HG02973 (cell line): ENCODE data around the gene LCE3E.
"Not testable (repeated sequence)": the region's sequence is repeated elsewhere in the genome, so short reads cannot be mapped to it uniquely, and the experiment has no call there.

ENCODE experiments used
- ATAC-seq: cut with Tn5 transposase; IDR thresholded peaks from one replicate; pipeline ENCODE4 v1.9.1; 2021; ENCODE audit warnings: moderate library complexity; ENCODE audit not compliant: unreplicated experiment

Gene LCE3E, protein sequence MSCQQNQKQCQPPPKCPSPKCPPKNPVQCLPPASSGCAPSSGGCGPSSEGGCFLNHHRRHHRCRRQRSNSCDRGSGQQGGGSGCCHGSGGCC

DNA sequence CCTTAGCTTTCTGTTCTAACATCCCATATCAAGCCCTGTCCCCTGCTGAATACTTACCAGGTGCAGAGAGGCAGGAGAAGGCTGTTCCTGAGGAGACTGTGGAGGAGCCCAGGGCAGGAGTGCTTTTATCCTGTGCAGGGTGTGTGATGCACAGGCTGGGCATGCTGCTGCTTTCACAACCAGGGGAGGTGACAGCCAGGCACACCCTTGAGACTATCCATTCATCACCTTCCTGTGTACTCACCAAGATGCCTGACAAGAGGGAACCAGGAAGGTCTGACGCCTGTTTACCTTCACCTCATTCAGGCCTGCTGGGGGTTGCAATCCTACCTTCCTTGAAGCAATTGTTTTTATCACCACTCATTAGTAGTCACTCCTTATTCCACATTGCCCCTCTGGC is at the start of gene LCE3E:
Gene LCE3E, minus strand, starts transcription at position 100 of the 400 bp plus-strand sequence. CDS start 572 bp downstream, outside the sequence.
- ATAC-seq: no peak

DNA sequence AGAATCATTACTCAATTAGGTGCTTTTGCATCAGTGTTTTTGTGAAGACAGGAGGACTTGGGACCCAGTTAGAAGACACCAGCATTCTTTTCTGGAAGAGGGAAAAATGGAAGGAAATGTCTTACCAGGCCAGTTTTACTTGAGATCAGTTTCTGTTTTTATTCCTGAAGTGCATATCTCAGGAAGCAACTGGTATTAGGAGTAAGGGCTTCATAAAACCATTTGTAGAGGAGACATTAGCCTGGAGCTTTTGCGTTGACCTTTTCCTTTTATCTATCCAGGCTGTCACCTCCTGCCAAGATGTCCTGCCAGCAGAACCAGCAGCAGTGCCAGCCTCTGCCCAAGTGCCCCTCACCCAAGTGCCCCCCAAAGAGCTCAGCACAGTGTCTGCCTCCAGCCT is 46.9 kb upstream of the LCE3E start, which contains the start of gene LCE3B:
Gene LCE3B, plus strand, starts transcription at position 301 of the 400 bp plus-strand sequence. Its CDS starts 0 bp downstream, at position 301.
- ATAC-seq: no peak

DNA sequence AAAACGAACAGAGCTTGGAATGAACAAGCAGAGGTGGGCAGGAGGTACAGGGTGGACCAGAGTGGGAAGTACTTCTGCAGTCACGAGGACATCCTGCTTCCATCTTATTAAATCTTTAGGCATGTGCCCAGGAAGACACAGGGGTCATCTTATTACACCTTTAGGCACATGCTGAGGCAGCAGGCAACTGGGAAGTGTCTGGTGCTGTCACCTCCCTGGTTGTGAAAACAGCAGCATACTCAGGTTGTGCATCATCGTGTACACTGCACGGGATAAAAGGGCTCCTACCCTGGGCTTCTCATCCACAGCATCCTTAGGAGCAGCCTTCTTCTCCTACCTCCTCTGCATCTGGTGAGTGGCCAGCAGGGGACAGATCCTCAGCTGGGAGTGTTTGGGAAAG is 33.4 kb upstream of the LCE3E start, which contains the start of gene LCE3C:
Gene LCE3C, plus strand, starts transcription at position 301 of the 400 bp plus-strand sequence. CDS start 498 bp downstream, outside the sequence.
- ATAC-seq: no peak

DNA sequence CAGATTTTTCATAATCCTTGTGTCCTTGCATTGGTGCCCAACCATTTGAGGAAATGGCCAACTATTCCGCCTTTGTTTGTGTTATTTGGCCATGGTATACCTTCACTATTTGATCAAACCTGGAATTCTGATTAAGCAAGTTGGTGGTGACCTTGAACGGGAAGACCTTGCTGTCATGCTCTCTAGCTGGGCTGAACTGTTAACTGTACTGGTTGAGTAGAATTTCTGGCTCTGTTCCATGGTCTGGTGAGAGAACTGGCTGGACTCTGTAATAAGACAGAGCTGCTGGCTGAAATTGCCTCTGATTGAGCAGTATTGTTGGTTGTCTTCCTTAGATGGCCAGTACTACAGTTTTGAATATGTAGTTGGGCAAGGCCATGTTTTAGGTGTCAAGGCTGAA is 30.4 kb upstream of the LCE3E start:
- ATAC-seq: no peak

DNA sequence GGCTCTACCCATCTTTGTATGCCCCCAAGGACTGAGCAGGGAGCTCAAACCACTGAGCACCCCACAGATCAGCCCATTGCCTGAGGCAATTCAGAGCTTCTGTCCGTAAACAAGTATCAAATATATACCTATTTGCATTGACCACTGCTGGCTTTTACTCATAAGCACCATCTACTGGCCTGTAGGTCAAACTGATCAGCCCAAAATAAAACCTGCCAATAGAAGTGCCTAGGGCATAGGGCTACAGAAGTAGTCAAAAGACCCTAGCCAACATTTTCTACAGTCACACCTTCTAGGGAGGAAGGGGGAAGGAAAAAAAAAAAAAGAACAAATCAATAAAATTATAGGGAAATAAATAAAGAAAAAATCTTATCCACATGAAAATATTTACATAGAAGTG is 19.0 kb upstream of the LCE3E start:
- no peak for ATAC-seq

DNA sequence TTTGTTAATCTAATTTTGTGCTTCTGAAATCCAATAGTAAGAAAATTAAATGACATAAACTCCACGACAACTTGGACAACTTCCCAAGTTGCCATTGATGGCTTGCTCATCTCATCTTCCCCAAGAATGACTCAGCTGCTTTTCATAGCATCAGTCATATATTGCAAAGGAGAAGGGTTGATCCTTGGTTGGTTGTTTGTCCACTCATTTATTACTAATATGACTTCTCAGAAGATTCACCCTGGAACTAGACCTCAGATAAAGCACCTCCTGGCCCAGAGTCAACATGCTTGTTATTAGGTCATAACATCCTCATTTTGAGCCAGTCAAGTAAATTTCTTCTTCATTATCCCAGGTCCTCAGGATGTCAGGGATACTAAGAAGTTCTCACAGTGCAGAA is 16.1 kb upstream of the LCE3E start:
- ATAC-seq: no peak

DNA sequence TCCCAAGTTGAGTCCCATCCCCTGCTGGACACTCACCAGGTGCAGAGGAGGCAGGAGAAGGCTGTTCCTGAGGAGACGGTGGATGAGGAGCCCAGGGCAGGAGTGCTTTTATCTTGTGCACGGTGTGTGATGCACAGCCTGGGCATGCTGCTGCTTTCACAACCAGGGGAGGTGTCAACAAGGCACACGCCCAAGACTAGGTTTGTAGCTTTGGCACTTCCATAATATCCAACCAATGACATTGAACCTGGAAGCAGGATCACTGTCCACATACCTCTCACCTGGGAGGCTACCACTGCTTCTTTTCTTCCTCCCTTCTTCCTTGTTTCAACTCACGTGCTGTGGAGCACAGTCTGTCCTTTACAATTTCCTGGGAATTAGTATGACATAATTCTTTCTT is 13.9 kb upstream of the LCE3E start, which contains the start of gene LCE3D:
Gene LCE3D, minus strand, starts transcription at position 84 of the 400 bp plus-strand sequence. CDS start 580 bp downstream, outside the sequence.
- ATAC-seq: no peak

DNA sequence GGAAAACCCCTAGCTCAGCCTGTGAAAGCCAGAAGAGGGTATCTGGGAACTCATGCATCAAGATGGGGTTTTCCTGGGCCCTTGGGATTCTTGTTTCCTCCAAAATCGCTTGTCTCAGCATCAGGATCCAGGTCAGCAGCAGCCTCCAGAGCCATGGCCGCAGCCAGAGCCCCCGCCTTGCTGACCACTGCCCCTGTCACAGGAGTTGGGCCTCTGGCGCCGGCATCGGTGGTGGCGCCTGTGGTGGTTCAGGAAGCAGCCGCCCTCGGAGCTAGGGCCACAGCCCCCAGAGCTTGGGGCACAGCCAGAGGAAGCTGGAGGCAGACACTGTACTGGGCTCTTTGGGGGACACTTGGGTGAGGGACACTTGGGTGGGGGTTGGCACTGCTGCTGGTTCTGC is 12.9 kb upstream of the LCE3E start:
- not testable (repeated sequence) for ATAC-seq

DNA sequence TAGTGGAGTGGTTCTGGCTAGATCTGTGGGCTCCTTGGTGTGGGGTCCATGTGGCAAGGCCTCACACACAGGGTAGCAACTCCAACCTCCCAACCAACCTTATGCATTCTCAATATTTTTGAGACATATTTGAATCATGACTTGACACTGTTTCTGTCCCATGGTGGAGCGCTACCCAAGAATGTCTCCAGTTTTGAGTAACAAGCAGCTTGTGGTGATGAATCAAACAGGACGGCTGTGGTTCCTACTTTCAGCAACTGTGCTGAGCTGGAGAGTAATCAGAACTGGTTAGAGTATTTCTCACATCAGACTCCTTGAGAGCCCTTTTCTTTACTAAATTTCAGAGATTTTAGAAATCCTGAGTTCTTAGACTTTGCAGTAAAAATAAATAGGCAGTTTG is 10.6 kb upstream of the LCE3E start:
- ATAC-seq: no peak

DNA sequence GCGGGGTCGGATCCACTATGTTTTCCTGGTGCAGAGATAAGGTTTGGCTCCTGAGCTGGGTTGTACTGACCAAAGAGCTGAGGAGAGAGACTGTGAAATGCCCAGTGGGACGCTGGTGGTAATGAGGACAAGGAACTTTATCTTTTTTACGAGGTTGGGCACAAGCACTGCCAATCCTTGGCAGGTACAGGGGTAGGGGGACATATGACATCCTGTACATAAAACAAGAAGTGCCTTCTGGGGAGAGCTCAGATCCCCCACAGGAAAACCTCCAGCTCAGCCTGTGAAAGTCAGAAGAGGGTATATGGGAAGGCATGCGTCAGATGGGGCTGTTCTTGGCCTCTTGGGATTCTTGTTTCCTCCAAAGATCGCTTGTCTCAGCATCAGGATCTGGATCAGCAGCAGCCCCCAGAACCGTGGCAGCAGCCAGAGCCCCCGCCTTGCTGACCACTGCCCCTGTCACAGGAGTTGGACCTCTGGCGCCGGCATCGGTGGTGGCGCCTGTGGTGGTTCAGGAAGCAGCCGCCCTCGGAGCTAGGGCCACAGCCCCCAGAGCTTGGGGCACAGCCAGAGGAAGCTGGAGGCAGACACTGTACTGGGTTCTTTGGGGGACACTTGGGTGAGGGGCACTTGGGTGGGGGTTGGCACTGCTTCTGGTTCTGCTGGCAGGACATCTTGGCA is 905 bp downstream of the LCE3E start:
- no peak for ATAC-seq

DNA sequence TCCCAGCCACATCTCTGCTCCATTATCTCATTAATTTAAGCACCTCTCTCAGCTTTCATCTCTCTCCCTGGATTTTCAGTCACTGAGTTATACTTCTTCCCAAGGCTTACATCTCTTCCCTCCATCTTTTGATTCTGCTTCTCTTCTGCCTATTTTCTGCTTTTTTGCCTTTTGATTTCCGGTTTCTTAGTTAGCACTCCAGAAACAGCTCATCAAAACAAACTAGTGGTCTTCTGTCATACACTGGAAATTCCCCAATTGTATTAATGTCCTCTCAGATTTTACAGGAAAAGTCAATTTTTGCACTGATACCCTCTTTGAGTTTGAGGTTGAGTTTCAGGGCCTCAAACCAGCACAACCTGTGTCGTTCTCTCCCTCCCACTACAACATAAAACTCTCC is 1.5 kb downstream of the LCE3E start:
- ATAC-seq: no peak

DNA sequence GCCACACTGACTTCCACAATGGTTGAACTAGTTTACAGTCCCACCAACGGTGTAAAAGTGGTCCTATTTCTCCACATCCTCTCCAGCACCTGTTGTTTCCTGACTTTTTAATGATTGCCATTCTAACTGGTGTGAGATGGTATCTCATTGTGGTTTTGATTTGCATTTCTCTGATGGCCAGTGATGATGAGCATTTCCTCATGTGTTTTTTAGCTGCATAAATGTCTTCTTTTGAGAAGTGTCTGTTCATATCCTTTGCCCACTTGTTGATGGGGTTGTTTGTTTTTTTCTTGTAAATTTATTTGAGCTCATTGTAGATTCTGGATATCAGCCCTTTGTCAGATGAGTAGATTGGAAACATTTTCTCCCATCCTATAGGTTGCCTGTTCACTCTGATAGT is 18.2 kb downstream of the LCE3E start:
- not testable (repeated sequence) for ATAC-seq

DNA sequence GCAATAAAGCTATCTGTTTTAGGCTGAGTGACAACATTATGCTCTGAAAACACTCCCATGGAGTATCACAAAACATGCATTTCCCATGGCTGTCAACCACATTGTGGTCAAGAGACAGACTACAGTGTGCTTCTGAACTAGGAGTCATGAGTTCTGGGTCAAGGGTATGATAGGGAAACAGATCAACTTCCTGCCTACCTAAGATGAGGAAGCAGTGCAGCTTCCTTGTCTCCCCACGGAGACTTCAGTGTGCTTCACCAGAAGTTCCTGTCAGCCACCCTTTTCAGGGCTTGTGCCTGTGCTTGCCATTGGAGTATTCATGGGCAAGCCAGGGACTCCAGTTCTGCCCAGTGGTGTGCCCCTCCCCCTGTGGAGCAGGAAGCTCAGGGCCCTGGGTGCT is 19.9 kb downstream of the LCE3E start:
- no peak for ATAC-seq

DNA sequence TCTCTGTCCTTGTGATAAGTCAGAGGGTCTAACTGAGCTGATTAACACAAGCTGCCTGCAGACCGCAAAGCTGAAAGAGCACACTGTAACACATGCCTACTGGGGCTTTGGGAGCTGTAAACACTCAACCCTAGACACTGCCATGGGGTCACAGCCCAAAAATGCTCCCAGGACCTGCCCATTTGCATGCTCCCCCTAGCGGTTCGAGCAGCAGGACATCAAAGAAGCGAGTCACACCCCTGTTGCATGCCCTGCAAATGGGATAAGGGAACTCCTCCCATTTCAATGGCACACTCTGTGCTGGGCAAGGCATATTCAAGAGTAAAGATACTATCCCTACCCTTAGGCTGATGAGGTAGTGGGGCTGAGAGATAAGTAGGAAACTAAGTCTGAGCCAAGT is 22.8 kb downstream of the LCE3E start:
- ATAC-seq: no peak

DNA sequence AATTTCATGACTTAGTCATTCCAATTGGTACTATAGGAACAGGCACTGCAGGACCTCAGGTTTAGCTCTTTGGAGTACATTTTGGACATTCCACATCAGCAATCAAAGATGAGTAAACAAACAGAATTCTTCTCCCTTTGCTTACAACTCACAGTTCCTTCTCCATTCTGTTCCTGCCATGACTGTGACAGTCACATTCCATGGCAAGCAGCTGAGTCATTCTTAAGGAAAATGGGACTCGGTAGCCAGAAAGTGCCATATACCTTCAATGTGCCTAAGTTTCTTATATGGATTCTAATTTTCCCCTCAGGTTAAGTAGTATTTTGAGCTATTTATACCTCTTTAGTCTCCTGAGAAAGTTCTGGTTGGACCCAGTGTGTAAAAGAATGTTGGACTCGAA is 26.7 kb downstream of the LCE3E start:
- no peak for ATAC-seq

DNA sequence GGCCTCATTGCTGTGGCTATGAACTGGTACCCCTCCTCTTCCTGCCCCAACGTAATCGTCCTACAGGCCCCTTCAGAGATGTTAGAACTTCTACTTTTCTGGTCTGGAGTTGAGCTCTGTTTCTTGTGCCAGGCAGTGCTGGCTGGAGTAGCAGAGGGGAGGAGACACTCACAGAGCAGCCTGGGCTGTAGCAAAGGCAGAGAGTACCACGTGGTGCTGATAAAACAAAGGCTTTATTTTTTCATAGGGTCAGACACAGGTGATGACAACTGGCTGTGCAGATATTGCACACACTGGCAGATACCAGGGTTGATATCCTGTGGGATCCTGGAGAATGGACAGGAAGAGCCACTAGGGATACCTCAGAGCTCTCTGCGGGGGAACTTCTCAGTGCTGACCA is 29.1 kb downstream of the LCE3E start:
- ATAC-seq: no peak

DNA sequence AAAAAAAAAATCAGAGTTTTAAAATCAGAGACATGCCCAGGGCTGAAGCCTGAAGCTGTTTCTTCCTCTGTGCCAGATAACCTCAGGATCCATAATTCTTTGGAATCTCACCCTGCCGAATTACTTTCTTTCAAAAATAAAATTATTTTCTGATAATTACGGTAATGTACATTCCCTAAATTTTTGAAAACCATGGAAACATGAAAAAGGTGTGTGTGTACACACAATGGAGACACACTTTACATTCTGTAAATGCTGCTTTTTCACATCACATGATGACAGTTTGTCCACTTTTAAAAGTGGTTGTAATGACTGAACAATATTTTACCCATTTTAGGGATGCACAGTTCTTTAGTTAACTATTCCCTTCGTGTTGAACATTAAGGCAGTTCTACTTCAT is 30.8 kb downstream of the LCE3E start:
- no peak for ATAC-seq

DNA sequence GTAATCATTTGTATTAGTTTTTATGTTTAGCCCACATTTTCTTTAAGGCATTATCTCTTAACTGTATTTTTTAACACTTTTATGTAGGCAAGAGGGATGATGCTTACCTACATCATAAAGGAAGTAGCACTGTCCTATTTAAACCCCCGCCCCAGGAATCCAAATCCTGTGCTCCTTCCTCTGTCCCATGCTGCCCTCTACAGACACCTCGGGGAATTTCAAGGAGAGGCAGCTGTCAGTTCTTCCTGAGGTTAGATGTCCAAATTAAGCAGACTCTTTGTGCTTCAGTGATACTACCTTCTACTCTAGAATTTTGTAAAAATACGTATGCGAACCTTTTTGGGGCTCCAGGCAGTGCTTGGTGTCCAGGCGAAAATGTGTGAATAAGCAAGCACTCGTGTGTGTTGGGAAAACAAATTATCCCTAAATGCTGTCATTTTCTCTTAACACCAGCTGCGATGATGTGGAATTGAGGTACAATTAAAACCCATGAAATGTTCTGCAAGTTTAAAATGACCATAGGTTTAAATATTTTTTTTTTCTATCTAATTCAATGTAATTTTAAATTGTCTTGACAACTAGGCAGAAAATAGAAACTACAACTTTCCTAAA is 33.1 kb downstream of the LCE3E start:
- ATAC-seq: no peak

DNA sequence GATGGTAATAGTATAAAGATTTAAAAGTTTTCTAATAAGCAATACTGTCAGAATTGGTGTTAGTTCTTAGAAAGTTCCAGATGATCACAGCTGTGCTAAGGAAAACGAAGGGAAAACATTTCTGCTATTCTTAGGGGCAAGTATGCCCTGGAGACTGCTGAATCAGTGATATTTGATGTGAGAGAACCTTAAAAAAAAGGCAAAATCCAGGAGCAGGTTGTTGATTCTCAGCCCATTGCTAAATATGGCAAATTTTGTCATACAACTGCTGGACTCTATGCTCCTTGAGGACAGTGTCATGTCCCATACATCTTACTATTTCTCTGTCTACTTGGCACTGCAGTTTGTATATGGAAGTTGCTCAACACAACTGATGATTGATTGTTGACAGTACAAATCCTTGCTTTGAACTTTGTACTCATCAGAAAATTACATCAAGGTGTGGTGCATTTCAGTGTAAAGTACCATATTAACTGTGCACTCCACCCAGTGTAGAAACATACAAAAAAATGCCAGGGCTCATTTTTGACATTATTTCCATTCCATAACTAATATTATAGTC is 41.4 kb downstream of the LCE3E start:
- ATAC-seq: no peak

DNA sequence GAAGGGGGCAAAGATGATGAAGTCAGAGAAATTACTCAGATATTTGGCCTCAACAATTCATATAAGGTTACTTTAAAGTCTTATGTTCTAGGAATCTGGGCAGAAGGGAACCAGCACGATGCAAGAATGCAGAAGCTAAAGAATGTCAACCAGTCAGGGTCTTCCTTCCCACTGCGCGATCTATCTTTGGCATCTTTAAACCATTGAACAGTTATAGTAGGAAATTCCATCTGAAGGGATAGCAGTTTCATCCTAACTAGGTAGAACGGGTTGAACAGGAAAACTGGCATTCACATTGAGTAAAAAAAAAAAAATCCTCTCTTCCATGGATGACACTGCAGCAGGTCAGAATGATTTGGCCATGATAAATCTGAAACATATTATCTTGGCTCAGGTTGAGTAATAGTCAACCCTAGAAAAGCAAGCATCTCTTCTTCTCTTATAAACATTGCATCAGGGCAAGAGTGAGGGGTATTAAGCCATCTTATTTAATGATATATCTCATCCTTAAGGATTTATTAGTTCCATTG is 46.0 kb downstream of the LCE3E start:
- no peak for ATAC-seq

DNA sequence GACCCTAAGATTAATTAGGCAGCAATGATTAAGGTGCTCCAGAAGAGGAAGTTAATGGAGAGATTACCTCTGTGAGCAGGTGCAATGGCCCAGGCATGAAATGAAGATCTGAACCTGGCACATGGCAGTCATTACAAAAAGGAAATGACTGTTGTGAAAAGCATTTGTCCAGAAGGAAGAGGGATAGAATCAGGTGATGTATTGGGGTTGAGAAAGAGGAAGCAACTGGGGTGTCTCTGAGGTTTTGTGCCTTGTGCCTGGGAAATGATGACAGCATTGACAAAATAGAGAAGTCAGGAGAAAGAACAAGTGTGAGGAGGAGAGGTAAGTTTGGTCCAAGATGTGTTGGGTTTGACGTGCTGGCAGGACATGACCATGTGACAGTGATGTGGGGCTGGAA is 46.7 kb downstream of the LCE3E start:
- no peak for ATAC-seq
